Measurements from ENCODE around the gene NRAS.

Gene NRAS

DNA sequence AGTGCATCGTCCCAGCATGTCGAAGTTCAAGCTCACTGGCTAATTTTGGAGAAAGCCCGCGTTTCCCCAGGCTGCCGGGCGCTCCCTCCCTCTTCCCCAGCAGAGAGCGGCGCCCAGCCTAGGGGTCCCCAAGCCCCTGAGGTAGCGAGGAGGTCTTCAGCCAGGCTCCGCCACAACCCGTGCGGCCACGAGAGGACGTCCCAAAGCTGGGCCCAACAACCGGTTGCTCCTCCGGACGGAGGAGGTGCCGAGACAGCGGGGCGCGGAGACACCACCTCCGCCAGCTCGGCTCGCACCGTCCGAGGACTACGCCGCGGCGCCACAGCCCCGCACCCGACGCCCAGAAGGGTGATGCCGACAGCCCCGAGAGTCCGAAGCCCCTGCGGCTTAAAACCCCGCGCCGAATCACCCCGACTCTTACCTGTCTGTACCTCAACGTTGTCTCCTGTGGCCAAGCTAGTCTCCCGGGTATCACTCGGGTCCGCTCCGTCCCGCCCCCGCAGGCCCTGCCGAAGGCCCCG lies 46.9 kb downstream of the NRAS start, which contains the start of gene DENND2C (continued):
- TF ChIP-seq, protein P1, sequence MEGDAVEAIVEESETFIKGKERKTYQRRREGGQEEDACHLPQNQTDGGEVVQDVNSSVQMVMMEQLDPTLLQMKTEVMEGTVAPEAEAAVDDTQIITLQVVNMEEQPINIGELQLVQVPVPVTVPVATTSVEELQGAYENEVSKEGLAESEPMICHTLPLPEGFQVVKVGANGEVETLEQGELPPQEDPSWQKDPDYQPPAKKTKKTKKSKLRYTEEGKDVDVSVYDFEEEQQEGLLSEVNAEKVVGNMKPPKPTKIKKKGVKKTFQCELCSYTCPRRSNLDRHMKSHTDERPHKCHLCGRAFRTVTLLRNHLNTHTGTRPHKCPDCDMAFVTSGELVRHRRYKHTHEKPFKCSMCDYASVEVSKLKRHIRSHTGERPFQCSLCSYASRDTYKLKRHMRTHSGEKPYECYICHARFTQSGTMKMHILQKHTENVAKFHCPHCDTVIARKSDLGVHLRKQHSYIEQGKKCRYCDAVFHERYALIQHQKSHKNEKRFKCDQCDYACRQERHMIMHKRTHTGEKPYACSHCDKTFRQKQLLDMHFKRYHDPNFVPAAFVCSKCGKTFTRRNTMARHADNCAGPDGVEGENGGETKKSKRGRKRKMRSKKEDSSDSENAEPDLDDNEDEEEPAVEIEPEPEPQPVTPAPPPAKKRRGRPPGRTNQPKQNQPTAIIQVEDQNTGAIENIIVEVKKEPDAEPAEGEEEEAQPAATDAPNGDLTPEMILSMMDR (tag by site-specific recombination; IDR thresholded peaks at IDR 0.05), result peak; percentile 79

- POLR2A ChIA-PET, result interaction anchor here (0.8 to 2.4 kb wide), 7 partner anchors 8 to 321 kb away, joined by 3 to 15 read pairs (median 4); partner anchors contain the start of genes BCAS2, NRAS and TRIM33
Measured at GRCh38 chr1:114668784-114669561, 47.6 kb downstream of the NRAS start.

DNA sequence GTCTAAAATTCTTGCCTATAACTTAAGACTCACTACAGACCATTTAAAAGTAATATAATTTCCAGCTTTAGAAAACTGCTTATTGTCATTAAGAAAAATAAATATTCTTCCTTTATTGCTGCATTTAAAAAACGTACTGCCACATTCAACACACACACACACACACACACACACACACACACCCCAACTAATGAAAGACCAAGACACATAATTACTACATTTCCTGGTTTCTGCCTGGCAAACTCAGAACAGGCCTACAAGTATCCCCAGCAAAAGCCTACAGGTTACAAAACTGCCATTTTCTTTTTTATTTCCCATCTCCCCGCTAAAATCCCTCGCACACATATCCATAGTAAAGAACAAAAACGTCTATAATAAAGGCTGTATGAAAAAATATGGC lies 48.2 kb downstream of the NRAS start:
- POLR2A ChIA-PET, result interaction anchor here (0.7 to 2.4 kb wide), 2 partner anchors 8 to 27 kb away, joined by 3 to 15 read pairs; no protein-coding TSS in a partner anchor
- no peak overlapping the region for H3K27ac ChIP-seq (ENCODE audit: extremely low read depth, low read depth, low read length)
- CTCF ChIA-PET, result interaction anchor here (0.6 to 1.5 kb wide), 4 partner anchors 12 to 242 kb away, joined by 3 to 5 read pairs (median 4); no protein-coding TSS in a partner anchor

More at GRCh38 chr1:114668784-114669561, 47.6 kb downstream of the NRAS start:
- peak overlapping the region; percentile 80 for H3K4me3 ChIP-seq (ENCODE audit: low read depth, low read length)
- peaks cover 6% of the 10 kb centered on the region; the same call in 1 of the 2 replicates for H3K4me1 ChIP-seq (ENCODE audit: control insufficient read depth, insufficient read depth, low read length)
- CTCF ChIA-PET, result interaction anchor here (0.5 to 1.6 kb wide), 7 partner anchors 13 to 430 kb away, joined by 3 to 6 read pairs (median 4); partner anchors contain the start of gene AMPD1
- H3K36me3 ChIP-seq (ENCODE audit: control insufficient read depth in 2 of 2, insufficient read depth in 1 of 2, low read length in 2 of 2), result no peaks in the 10 kb centered on the region; a peak in 1 of 3 replicates
- H3K9me3 ChIP-seq (ENCODE audit: control insufficient read depth, insufficient read depth, low read depth, low read length), result no peaks in the 10 kb centered on the region
- 0 out of 2 replicates have a peak, but pooled peaks have one; percentile 15 for TF ChIP-seq MYNN (tag by site-specific recombination; IDR thresholded peaks at IDR 0.05; ENCODE audit: borderline replicate concordance)
- no peak for TF ChIP-seq ZNF473 (tag by site-specific recombination; IDR thresholded peaks at IDR 0.05)
- TF ChIP-seq ZNF37A (tag by site-specific recombination; IDR thresholded peaks at IDR 0.05), result no peak
- TF ChIP-seq ZSCAN23 (tag by site-specific recombination; IDR thresholded peaks at IDR 0.05), result no peak
- TF ChIP-seq, protein P2, sequence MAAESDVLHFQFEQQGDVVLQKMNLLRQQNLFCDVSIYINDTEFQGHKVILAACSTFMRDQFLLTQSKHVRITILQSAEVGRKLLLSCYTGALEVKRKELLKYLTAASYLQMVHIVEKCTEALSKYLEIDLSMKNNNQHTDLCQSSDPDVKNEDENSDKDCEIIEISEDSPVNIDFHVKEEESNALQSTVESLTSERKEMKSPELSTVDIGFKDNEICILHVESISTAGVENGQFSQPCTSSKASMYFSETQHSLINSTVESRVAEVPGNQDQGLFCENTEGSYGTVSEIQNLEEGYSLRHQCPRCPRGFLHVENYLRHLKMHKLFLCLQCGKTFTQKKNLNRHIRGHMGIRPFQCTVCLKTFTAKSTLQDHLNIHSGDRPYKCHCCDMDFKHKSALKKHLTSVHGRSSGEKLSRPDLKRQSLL (tag by site-specific recombination; IDR thresholded peaks at IDR 0.05), result no peak
- no peak for TF ChIP-seq ZNF449 (tag by site-specific recombination; IDR thresholded peaks at IDR 0.05)
- TF ChIP-seq ZNF707 (tag by site-specific recombination; IDR thresholded peaks at IDR 0.05), result no peak
- TF ChIP-seq TRIM28 (IDR thresholded peaks at IDR 0.05; ENCODE audit: borderline replicate concordance, low read length), result 0 out of 2 replicates have a peak, but pooled peaks have one; percentile 29
- peak overlapping the region; percentile 65 for H3K27ac ChIP-seq (ENCODE audit: extremely low read depth, low read depth, low read length)

More for the DNA sequence above, 48.2 kb downstream of the NRAS start:
- peaks cover 6% of the 10 kb centered on the region; the same call in 1 of the 2 replicates for H3K4me1 ChIP-seq (ENCODE audit: control insufficient read depth, insufficient read depth, low read length)
- H3K36me3 ChIP-seq (ENCODE audit: control insufficient read depth in 2 of 2, insufficient read depth in 1 of 2, low read length in 2 of 2), result no peaks in the 10 kb centered on the region; a peak in 1 of 3 replicates
- H3K9me3 ChIP-seq (ENCODE audit: control insufficient read depth, insufficient read depth, low read depth, low read length), result no peaks in the 10 kb centered on the region
- H3K4me3 ChIP-seq (ENCODE audit: low read depth, low read length), result no peak overlapping the region
- TF ChIP-seq ZNF433 (tag by site-specific recombination; IDR thresholded peaks at IDR 0.05; ENCODE audit: low read depth), result no peak
- peak; percentile 42; the same call in 1 of the 2 replicates for TF ChIP-seq SCRT1 (tag by site-specific recombination; IDR thresholded peaks at IDR 0.05; ENCODE audit: borderline replicate concordance)
- peak; percentile 66 for TF ChIP-seq SP7 (tag by site-specific recombination; IDR thresholded peaks at IDR 0.05)
- peak; percentile 61; the same call in 1 of the 2 replicates for TF ChIP-seq ZSCAN4 (tag by site-specific recombination; IDR thresholded peaks at IDR 0.05)
- TF ChIP-seq SCRT2 (tag by site-specific recombination; IDR thresholded peaks at IDR 0.05), result peak; percentile 64
